Stimulated activated CD8-positive, alpha-beta memory T cell treated with anti-CD3 and anti-CD28 coated beads, Interleukin-4, amount 100 ng/mL, for 48 hours (primary cell): Measurements from ENCODE around the gene ELF3.
"Not testable (repeated sequence)": the region's sequence is repeated elsewhere in the genome, so short reads cannot be mapped to it uniquely, and the experiment has no call there.

Experiments
- DNase-seq: peaks from one replicate; pipeline ENCODE4 v3.0.0-alpha.2; 2020

The ELF3 gene

DNA sequence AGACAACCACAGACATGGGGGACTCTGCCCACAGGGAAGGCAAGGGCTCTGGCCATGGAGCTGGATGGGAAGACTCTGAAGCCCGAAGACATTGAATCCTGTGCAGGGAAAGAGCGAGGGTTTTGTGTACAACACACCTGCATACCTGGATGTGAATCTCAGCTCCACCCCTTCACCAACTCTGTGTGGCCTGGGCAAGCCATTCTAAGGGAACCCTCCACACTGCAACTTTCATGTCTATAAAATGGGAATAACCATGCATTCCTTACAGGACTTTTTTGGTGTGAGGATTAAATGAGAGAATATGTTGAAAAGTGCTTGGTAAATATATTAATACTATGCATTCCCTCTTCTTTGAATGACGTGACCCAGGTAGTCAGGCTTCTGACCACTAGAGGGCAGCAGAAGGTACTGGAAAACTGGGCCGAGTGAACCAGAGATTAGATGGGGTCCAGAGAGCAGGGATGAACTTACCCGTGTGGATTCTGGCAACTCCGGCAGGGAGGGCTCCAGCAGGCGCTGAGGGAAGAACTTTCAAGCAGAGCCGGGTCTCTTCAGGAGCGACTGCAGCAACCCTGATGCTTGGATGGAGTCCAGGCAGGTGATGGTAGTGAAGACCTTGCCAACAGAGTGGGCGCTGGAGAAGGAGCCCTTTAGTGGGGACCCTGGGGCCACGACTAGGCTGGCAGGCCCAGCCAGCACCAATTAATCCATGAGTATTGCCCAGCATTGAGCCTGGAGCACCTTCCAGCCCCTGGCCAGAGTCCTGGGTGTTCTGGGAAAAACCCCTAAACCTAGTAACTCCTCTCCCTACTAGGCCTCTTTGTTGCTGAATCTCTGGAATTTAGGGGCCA lies 834 bp upstream of the ELF3 start:
- peak; percentile 79 for DNase-seq

DNA sequence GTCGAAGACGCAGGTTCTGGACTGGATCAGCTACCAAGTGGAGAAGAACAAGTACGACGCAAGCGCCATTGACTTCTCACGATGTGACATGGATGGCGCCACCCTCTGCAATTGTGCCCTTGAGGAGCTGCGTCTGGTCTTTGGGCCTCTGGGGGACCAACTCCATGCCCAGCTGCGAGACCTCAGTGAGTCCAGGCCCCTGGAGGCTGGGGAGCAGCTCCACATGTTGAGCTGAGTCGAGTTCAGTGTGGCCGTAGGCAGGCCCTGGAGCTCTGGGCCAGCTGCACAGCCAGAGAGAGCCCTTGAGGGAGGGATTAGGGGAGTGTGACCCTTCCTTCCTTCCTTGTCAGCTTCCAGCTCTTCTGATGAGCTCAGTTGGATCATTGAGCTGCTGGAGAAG lies 1.6 kb downstream of the ELF3 start:
- no peak for DNase-seq

DNA sequence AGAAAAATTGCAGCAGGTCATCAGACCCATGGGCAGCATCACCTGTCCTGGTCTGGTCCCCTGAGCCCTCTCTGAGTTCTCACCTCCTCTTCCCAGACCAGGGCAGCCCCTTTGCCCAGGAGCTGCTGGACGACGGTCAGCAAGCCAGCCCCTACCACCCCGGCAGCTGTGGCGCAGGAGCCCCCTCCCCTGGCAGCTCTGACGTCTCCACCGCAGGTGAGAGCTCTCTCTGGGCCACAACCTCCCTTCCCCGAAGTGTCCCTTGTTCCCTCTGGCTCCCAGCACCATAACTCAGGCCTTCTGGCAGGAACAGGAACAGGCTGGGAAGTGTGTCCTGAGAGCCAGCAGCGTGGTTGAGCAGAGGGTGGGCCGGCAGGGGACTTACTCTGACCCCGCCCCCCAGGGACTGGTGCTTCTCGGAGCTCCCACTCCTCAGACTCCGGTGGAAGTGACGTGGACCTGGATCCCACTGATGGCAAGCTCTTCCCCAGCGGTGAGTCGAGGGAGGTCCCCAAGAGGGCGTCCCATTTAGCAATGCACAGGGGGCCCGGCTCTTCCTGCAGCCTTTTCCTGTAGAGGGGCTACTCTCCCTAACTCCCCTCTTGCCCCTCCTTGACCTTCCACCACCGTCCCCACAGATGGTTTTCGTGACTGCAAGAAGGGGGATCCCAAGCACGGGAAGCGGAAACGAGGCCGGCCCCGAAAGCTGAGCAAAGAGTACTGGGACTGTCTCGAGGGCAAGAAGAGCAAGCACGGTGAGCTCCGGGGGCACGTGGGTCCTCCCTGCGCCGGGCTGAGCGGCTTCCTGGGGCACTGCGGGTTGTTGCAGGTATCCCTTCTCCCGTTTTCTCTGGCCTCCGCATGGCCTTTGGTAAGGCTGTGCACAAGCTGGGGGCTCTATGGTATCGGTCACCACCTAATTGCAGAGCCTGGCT lies 2.4 kb downstream of the ELF3 start:
- DNase-seq = no peak

DNA sequence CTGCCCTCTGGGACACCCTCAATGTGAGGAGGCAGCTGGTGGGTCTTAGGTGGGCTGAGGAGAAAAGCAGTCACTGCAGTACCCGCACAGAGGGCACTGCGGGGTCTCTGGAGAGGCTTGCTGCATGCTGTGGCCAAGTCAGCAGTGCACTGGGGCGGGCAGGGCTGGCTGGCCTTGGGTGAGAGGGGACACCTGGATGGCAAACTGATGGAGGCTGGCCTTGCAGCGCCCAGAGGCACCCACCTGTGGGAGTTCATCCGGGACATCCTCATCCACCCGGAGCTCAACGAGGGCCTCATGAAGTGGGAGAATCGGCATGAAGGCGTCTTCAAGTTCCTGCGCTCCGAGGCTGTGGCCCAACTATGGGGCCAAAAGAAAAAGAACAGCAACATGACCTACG lies 3.2 kb downstream of the ELF3 start:
- no peak for DNase-seq

DNA sequence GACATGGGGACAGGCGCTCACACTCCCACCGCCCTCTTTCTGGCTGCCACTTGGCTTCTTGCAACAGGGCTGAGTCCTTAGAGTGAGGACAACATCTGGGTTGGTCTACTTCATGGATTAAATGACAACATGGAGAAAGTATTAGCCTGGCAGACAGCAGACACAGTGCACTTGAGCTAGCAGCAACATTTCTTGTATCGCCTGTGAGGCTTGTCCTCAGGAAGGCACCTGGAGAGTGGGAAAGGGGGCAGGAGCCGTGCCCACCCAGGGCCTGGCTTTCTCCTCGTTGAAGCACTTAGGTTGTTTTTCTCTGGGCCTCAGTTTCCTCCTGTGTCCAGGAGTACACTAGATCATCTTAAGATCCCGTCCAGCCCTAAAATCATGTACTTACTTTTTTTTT lies 3.7 kb downstream of the ELF3 start:
- no peak for DNase-seq

DNA sequence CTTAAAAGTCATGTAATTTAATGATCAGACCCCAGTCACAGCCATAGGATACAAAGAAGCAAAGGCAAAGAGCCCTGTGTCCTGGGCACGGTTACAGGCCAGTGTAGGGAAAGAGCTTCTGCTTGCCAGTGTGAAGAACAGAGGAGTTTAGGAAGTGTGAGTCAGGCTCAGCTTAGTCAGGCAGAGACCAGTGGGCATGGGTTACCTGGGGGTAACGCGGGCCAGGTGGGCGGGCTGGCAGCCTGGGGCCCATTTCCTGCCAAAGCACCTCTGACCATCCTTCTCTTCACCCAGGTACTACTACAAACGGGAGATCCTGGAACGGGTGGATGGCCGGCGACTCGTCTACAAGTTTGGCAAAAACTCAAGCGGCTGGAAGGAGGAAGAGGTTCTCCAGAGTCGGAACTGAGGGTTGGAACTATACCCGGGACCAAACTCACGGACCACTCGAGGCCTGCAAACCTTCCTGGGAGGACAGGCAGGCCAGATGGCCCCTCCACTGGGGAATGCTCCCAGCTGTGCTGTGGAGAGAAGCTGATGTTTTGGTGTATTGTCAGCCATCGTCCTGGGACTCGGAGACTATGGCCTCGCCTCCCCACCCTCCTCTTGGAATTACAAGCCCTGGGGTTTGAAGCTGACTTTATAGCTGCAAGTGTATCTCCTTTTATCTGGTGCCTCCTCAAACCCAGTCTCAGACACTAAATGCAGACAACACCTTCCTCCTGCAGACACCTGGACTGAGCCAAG lies 4.7 kb downstream of the ELF3 start:
- no peak for DNase-seq

DNA sequence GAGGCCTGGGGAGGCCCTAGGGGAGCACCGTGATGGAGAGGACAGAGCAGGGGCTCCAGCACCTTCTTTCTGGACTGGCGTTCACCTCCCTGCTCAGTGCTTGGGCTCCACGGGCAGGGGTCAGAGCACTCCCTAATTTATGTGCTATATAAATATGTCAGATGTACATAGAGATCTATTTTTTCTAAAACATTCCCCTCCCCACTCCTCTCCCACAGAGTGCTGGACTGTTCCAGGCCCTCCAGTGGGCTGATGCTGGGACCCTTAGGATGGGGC lies 5.2 kb downstream of the ELF3 start:
- no peak for DNase-seq

DNA sequence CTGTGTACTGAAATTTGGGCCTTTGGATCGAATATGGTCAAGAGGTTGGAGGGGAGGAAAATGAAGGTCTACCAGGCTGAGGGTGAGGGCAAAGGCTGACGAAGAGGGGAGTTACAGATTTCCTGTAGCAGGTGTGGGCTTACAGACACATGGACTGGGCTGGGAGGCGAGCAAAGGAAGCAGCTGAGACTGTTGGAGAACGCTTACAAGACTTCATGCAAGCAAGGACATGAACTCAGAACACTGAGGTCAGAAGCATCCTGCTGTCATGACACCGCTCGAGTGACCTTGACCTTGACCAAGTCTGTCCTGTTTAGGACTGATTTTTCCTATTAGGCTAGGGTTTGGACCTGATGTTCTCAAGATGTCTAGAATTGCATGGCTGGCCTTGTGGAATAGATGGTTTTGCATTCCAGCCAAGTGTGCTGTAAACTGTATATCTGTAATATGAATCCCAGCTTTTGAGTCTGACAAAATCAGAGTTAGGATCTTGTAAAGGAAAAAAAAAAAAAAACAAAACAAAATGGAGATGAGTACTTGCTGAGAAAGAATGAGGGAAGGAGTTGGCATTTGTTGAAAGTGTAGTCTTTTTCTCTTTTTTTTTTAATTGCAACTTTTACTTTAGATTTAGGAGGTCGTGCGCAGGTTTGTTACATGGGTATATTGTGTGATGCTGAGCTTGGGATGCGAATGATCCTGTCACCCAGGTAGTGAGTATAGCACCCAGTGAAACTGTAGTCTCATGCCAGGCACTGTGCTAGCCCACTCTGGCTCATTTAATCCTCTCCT lies 5.8 kb downstream of the ELF3 start:
- no peak for DNase-seq

DNA sequence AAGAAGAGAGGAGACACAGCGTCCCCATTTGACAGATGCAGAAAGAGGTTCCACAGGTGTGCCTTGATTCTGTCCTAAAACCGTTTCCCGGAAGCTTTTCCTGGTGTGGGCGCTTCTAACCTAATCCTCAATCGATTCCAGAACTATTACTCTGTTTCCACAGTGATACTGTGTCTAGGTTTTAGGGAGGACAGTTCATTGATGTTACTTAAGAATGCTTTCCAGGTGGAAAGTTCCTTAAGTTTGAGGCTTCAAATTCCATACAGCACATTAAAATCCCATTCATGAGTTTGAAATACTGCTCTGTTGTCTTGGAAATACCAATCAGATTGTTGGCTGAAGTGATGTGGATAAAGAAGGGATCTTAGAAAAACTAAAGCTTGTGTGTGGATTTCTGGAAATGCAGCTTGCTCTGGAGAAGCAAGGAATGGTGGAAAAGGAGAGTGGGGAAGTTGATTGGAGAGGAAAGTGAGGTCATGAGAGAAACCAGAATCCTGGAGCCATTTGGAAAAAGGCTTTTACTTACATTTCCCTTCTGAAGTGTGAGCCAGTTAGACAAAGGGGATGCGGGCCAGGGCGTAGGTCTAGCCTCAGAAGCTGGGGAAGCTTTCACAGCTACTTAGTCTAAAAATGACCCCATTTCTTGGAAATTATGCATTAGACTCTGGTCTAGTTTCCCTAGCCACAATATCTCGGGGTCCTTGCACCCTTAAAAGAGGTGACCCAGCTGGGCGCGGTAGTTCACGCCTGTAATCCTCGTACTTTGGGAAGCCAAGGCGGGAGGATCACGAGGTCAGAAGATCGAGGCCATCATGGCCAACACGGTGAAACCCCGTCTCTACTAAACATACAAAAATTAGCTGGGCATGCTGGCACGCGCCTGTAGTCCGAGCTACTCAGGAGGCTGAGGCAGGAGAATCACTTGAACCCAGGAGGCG lies 6.7 kb downstream of the ELF3 start:
- DNase-seq = no peak

DNA sequence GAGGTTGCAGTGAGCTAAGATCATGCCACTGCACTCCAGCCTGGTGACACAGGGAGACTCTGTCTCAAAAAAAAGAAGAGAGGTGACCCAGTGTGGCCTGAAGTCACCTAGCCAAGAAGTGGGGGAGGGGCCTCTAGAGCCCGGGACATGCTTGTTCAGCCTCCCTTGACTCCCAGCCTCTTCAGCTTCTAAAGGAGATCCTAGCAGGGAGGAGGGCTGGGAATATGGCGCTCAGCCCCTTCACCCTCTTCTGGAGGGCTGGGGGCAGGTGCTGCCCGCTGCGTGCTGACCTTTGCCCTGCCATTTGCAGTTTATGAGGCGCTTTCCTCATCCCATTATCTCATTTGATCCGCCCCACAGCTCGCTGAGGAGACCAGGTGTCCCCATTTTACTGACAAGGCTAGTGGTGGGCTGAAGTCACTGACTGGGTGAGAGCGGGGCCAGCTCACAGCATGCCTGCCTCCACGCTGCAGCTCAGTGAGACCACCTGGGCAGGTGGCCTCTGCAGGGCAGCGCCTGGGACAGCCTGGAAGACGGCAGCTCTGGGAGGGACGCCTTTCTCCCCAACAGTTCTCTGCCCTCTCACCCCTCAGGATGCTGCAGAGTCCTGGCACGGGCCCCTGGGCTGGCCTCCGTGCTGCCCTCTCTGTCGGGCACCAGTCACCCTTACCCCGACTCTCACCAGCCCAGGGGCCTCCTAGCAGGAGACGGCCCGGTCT lies 7.5 kb downstream of the ELF3 start:
- DNase-seq = no peak

DNA sequence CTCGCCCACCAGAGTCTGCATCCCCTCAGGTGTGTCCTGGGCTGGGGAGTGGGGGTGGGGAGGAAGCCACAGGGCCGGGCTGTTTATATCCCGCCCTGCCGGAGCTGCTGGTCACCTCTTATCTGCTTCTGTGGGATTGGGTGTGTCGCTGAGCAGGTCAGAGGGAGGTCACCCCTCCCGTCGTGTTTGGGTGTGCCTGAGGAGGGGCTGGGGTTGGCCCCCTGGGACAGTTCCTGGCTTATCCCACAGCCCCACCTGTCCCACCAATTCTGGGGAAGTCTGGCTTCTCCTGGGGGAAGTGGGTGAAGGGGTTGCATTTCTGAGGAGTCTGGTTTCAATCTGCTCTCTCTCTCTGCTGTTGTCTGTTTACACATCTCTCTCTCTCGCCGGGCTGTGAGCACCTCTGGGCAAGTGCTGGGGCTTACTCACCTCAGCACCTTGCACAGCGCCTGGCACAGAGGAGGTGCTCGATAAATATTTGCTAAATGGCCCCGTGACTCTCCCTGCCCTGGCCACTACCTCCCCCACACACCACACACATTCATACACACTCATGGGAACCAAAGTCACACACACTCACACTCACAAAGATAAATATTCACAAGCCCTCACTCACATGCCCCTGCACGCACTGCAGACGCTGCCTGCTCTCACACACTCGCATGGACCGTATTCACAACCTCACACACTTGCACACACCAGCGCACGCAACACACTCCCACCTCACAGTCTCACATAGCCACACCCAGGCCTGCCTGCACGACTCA lies 8.3 kb downstream of the ELF3 start:
- no peak for DNase-seq

DNA sequence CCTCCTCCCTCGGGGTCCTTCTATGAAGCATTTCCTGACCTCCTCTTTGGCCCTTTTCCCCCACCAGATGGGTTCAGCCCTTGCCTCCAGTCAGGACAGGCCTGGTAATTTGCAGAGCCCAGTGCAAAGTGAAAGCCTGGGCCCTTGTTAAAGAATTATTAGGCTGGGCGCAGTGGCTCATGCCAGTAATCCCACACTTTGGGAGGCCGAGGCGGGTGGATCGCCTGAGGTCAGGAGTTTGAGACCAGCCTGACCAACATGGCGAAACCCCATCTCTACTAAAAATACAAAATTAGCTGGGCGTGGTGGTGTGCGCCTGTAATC lies 8.8 kb downstream of the ELF3 start:
- DNase-seq = not testable (repeated sequence)

DNA sequence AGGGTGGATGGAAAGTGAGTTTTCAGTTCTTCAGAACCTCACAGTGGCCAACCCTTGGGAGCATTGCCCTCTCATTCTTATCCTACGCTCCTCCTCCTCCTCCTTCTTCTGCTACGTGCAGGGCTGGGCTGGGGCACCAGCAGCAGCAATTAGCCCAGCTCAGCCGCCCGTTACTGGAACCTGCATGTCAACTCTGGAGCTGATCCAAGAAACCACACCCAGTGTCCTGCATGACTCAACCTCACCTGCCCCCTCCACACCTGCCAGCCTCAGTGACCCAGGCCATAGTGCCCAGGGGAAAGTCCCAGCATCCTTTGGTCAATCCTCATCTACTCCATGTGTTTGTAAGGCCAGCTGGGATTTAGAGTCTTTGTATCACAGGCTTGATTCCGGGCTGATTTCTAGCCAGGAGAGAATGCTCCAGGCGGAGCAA lies 12.6 kb downstream of the ELF3 start:
- no peak for DNase-seq

DNA sequence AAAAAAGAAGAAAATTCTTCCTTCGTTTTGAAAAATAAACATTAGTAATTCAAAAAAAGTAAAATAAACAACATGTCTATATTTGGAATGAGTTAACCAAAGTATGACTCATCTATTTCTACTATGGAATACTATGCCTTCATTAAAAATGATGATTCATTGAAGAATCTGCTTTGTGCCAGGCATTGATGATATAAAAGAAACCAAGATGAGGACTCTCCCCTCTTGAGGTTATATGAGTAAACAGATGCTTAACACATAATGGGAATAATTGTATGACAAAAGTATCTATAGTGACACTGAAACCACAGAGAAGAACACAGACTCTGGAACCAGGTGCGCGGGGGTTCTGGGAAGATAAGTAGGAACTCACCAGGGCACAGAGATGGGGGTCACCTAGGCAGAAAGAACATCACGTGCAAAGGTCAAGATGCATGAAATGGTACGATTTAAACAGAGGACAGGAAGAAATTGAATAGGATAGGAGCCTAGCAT lies 18.8 kb downstream of the ELF3 start:
- no peak for DNase-seq

DNA sequence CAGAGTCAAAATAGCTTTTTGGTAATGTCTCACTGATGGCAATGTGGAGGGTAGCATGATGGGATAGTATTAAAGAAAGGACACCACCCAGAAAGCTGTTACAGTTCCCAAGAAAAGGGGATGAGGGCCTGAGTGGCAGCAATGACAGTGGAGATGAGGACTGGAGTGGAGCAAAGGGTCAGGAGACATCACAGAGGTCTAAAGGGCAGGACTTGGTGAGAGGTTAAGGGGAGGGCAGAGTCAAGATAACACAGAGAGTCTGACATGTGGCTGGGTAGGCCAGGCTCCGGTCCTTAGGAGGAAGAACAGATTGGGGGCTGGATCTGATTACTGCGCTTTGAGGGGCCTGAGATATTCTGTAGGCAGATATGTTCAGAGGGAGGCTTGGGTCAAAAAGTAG lies 19.3 kb downstream of the ELF3 start:
- no peak for DNase-seq

DNA sequence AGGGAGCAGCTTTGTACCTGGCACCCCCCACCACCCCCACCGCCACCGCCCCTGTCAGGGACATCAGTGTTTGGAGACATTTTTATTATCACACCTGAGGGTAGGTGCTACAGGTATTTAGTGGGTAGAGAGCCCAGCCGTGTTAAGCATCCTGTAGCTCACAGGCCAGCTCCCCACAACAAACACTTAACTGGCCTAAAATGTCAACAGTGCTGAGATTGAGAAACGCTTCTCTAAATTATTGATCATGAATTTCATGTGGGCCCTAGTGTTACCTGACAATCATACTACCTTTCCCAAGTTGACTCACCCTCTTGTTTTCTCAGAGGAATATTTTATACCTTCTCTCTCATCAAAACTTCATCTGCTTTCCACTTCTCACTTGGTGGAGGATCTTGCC lies 21.4 kb downstream of the ELF3 start:
- no peak for DNase-seq

DNA sequence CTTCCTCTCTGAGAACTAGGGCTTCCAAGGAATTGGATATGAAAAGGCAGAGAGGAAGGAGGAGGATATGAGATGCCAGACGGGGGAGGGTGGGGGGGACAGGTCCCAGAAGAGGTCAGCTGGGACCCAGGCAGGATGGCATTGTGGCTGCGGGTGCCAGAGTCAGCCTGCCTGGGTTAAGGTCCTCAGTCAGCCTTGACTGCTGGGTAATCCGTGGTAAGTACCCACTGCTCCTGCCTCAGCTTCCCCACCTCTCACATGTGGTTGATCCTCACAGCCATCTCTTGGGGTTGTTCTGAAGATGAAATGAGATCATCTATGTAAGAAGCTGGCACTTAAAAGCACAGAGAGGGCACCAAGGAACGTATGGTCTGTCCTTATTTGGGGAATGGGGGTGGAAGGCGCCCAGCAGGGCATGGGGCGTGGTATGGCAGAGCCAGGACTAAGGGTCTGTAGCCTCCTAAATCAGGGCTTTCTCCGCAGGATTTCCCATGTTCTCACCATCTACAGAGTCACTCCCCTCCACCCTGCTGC lies 23.8 kb downstream of the ELF3 start:
- DNase-seq = no peak

DNA sequence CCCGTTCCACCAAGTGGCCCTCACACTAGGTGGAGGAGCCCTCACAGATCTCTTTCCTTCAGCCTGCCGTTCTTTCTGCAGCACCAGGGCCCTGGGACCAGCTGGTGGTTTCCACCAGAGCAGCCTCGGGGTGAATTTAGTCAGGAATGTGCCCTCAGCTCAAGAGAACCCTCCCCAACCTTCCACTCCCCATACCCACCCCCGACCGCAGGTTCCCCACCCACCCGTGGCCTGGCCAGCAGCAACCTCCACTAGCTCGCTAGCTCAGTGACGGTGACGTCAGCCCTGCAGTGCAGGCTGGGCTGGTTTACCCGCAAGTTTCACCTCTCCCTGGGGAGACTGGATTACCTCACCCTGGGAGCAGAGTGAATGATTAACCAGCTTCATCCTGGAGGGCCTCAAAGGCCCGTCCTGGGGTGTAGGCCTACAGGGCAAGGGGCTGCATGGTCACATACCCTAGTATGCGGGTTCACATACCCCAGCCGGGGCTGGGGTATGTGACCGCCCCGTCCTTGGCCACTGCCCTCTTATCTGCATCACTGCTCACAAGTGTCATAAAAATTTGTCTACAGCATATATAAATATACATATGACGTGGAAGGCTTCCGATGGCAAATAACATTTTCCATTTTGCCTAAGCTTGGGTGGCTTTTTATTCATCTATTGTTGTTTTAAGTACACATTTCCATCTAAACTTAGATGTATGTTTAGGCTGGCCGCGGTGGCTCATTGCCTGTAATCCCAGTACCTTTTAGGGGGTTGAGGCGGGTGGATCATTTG lies 24.5 kb downstream of the ELF3 start:
- DNase-seq = no peak
